A673 (cell line): Measurements from ENCODE around the gene UNC13C. TPM values are rescaled to one million over a fixed set of nuclear protein-coding genes. Genes with fewer than 3 reads are reported as not detected.

Source experiments
- BruUV-seq: library from RNA; stranded (reverse); fragments of 400-500 nt; replicated peaks from 2 replicates; lab custom pipeline; 2021; lab: Mats Ljungman, UMichigan
- CTCF ChIA-PET: fragments of 300-600 bp; sonication (Branson Sonifier 250); formaldehyde crosslinking; loops from one replicate; lab custom pipeline; 2022; ENCODE audit warnings: antibody characterized with exemption; lab: Charles Lee
- POLR2A ChIA-PET: fragments of 300-600 bp; sonication (Branson Sonifier 250); formaldehyde crosslinking; loops from one replicate; lab custom pipeline; 2022; ENCODE audit warnings: antibody characterized with exemption; ENCODE audit not compliant: low non-redundant PET; lab: Charles Lee
- DNase-seq: peaks from one replicate; pipeline ENCODE4 v3.0.0-alpha.2; 2015; ENCODE audit warnings: low spot score
- H3K27ac ChIP-seq: fragments of 200-600 bp; sonication (generic); 2 replicates; pipeline ENCODE4 v1.5.1; 2016; ENCODE audit warnings: mixed run types, low read depth, mild to moderate bottlenecking, mixed read lengths, antibody characterized with exemption, low read length; ENCODE audit not compliant: poor library complexity, severe bottlenecking
- H3K27me3 ChIP-seq: fragments of 200-600 bp; sonication (generic); replicated peaks from 2 replicates; pipeline ENCODE4 v1.6.1; 2017; ENCODE audit warnings: mixed run types, low read depth, mild to moderate bottlenecking, mixed read lengths, antibody characterized with exemption, low read length; ENCODE audit not compliant: insufficient read depth, poor library complexity
- H3K36me3 ChIP-seq: fragments of 200-600 bp; sonication (generic); 2 replicates; pipeline ENCODE4 v1.6.1; 2016; ENCODE audit warnings: mixed run types, mild to moderate bottlenecking, mixed read lengths, antibody characterized with exemption, low read length; ENCODE audit not compliant: insufficient read depth, poor library complexity, severe bottlenecking
- H3K4me1 ChIP-seq: fragments of 200-600 bp; sonication (generic); 2 replicates; pipeline ENCODE4 v1.6.1; 2017; ENCODE audit warnings: mixed run types, mild to moderate bottlenecking, mixed read lengths, antibody characterized with exemption, low read length; ENCODE audit not compliant: insufficient read depth, poor library complexity, severe bottlenecking
- H3K4me3 ChIP-seq: fragments of 200-600 bp; sonication (generic); 2 replicates; pipeline ENCODE4 v1.5.1; 2016; ENCODE audit warnings: low read depth, mixed run types, mild to moderate bottlenecking, mixed read lengths, low read length; ENCODE audit not compliant: poor library complexity, severe bottlenecking
- H3K9me3 ChIP-seq: fragments of 200-600 bp; sonication (generic); 2 replicates; pipeline ENCODE4 v1.6.1; 2016; ENCODE audit warnings: mixed run types, low read depth, mild to moderate bottlenecking, mixed read lengths, antibody characterized with exemption, low read length; ENCODE audit not compliant: poor library complexity, severe bottlenecking
- CTCF ChIP-seq: fragments of 300-800, 200-600 bp; sonication (generic); conservative IDR thresholded peaks from 2 replicates; pipeline ENCODE4 v1.5.1; 2017; ENCODE audit warnings: low read depth, mild to moderate bottlenecking, antibody characterized with exemption, low read length, moderate library complexity, mixed read lengths
- EZH2 ChIP-seq: fragments of 200-600 bp; sonication (generic); IDR thresholded peaks from 2 replicates; pipeline ENCODE4 v1.6.1; 2017; ENCODE audit warnings: borderline replicate concordance, low read depth, mild to moderate bottlenecking, mixed read lengths, antibody characterized with exemption, low read length; ENCODE audit not compliant: poor library complexity, severe bottlenecking
- intact Hi-C: fragments of 100-400 bp; cut with micrococcal nuclease; formaldehyde crosslinking; loops from one replicate; pipeline ENCODE4 v1.10.0; 2022; ENCODE audit not compliant: unreplicated experiment
- total RNA-seq: library from RNA; stranded (reverse); gene quantifications from 2 replicates; pipeline ENCODE4 v1.2.3, GENCODE V29; 2021

UNC13C gene
- total RNA-seq, 1 experiment from 2014 or later = not detected

- H3K9me3 ChIP-seq = peaks cover 15% of the 10 kb centered on the region
- H3K27ac ChIP-seq = no peak overlapping the region
- DNase-seq = no peak
- BruUV-seq = no TSS peak
- H3K4me3 ChIP-seq = no peak overlapping the region
- TF ChIP-seq CTCF = no peak
- no peak for TF ChIP-seq EZH2
- H3K36me3 ChIP-seq = no peaks in the 10 kb centered on the region
- H3K4me1 ChIP-seq = no peaks in the 10 kb centered on the region
- H3K27me3 ChIP-seq = no peaks in the 10 kb centered on the region
- ChIA-PET POLR2A (no interaction called here), CTCF (no interaction called here)
- intact Hi-C loops = no loop called here
Measured at GRCh38 chr15:54345301-54345700, 367.1 kb downstream of the UNC13C start.

GRCh38 chr15:54345827-54346226 lies 367.6 kb downstream of the UNC13C start:
- no peaks in the 10 kb centered on the region for H3K36me3 ChIP-seq
- ChIA-PET POLR2A (no interaction called here), CTCF (no interaction called here)
- no peaks in the 10 kb centered on the region for H3K27me3 ChIP-seq
- BruUV-seq = no TSS peak
- no peak overlapping the region for H3K27ac ChIP-seq
- no peak overlapping the region for H3K4me3 ChIP-seq
- H3K9me3 ChIP-seq = peaks cover 15% of the 10 kb centered on the region
- H3K4me1 ChIP-seq = no peaks in the 10 kb centered on the region
- TF ChIP-seq EZH2 = no peak
- TF ChIP-seq CTCF = no peak
- intact Hi-C loops = no loop called here
- DNase-seq = no peak

GRCh38 chr15:54347082-54347827 lies 369.0 kb downstream of the UNC13C start:
- Histone ChIP-seq H3K4me3 (no peak overlapping the region), H3K27me3 (no peaks in the 10 kb centered on the region), H3K9me3 (peaks cover 15% of the 10 kb centered on the region), H3K27ac (no peak overlapping the region), H3K4me1 (no peaks in the 10 kb centered on the region), H3K36me3 (no peaks in the 10 kb centered on the region)
- intact Hi-C loops = no loop called here
- ChIA-PET CTCF (no interaction called here), POLR2A (no interaction called here)
- DNase-seq = no peak
- no TSS peak for BruUV-seq
- TF ChIP-seq CTCF (no peak), EZH2 (no peak)
